Adrenal gland (tissue), 12 donors: ENCODE measurements around the gene PRKCH. TPM values are rescaled to one million over a fixed set of nuclear protein-coding genes. Genes with fewer than 3 reads are reported as not detected.
A peak's percentile ranks its signal among the peaks of the same experiment; 100 is the strongest.

Experiments used
- DNase-seq, 7 donors: peaks; one replicate each; pipeline ENCODE4 v3.0.0-alpha.2; 2019 to 2020
- H3K27ac ChIP-seq, 5 donors: fragments of 200-600 bp; sonication (generic) in 4 of 5; 1 replicate in 3 of 5; 2 replicates in 2 of 5; pipeline versions ENCODE4 v1.5.1 to v1.8.0; 2016 to 2020; ENCODE audit warnings: mild to moderate bottlenecking in 1 of 5
- H3K27me3 ChIP-seq: fragments of 200-600 bp; 2 replicates; pipeline ENCODE4 v1.8.0; 2021
- H3K36me3 ChIP-seq, 2 donors: fragments of 200-600 bp; replicated peaks in 1 of 2; 1 replicate in 1 of 2; 2 replicates in 1 of 2; pipeline versions ENCODE4 v1.5.1 to v1.8.0; 2018 to 2022
- H3K4me1 ChIP-seq, 2 donors: fragments of 200-600 bp; replicated peaks in 1 of 2; 1 replicate in 1 of 2; 2 replicates in 1 of 2; pipeline versions ENCODE4 v1.5.1 to v1.8.0; 2018 to 2021
- H3K4me3 ChIP-seq, 4 donors: fragments of 200-600 bp; sonication (generic) in 3 of 4; one replicate each; pipeline ENCODE4 v1.5.1; 2016 to 2018
- H3K9me3 ChIP-seq, 3 donors: fragments of 200-600 bp; sonication (generic) in 1 of 3; replicated peaks in 1 of 3; 1 replicate in 2 of 3; 2 replicates in 1 of 3; pipeline versions ENCODE4 v1.5.1 to v1.8.0; 2016 to 2021
- POLR2A ChIP-seq, 2 donors: fragments of 450-650 bp; IDR thresholded peaks; one replicate each; pipeline ENCODE4 v1.6.1; 2017; ENCODE audit warnings: antibody characterized with exemption in 2 of 2, mild to moderate bottlenecking in 2 of 2, moderate library complexity in 1 of 2
- WGBS, 4 donors: extraction: QIAGEN DNeasy Blood & Tissue Kit in 2 of 4; methylation state at CpG; one replicate each; pipeline versions ENCODE4 v1.1.5 to v1.1.7; 2013 to 2017; 5-methylcytosine and 5-hydroxymethylcytosine counted together
- intact Hi-C, 2 donors: fragments of 100-400 bp; cut with DNase I; formaldehyde crosslinking; loops; one replicate each; pipeline versions ENCODE4 v1.14.1 to v1.15.0; 2022 to 2023
- polyA plus RNA-seq, 3 donors: library from polyadenylated mRNA; stranded (reverse); fragments of 200-250 nt in 2 of 3; fragments of 350-450 nt in 1 of 3; fragmentation: Illumina TruSeq in 1 of 3; extraction: RNeasy Lipid Tissue Mini Kit (QIAGEN cat#74804) in 1 of 3; gene quantifications; one replicate each; pipeline ENCODE4 v1.2.3, GENCODE V29; 2013 to 2014
- total RNA-seq, 9 donors: library from RNA; depleted of rRNA in 4 of 9; stranded (reverse); fragments of >200 nt in 4 of 9; fragments of 120-200 nt in 1 of 9; fragmentation: NEBNext Ultra II Directional in 1 of 9; extraction: Animal tissue kit (Norgen Biotek cat#: 25700) in 1 of 9; gene quantifications; one replicate each; pipeline versions ENCODE4 v1.1.0 to v1.2.4, GENCODE V29; 2013 to 2023
- TF ChIP-seq, protein P1 (sequence below), 6 experiments: fragments of 450-650 bp in 4 of 6; fragments of 200-600 bp in 2 of 6; sonication (generic) in 1 of 6; IDR thresholded peaks; 1 replicate in 5 of 6; 2 replicates in 1 of 6; pipeline versions ENCODE4 v1.5.1 to v1.8.0; 2016 to 2021; ENCODE audit warnings: antibody characterized with exemption in 6 of 6, mild to moderate bottlenecking in 2 of 6, moderate library complexity in 1 of 6
- donor health status: healthy with polysubstance abuse.
- donor health status: Bipolar disorder and iron deficiency.
- donor health status: DM: yes; HTN: yes; CAD: no.
- donor health status: DM: no; HTN: no; CAD: no.
- donor health status: DM: no; HTN: no; CAD: no.
- donor health status: DM: yes; HTN: yes; CAD: no.

The PRKCH gene
- total and polyA plus RNA-seq, 12 donors: 7.8 to 28.1 (median 17.0) TPM

DNA sequence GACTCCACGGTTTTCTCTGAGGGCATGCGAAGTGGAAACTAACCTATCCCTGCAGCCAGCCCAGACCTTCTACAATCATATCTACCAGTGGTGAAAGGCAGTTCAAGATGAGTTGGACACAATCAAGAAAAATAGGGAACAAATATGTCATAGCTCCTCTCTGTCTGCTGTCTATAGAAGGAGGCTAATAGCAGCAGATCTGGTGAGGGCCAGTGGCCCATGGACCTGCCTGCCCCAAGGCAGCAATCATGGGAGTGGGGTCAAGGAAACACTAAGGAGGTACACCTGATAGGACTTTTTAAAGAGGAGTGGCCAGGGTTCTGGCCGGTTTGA is 149.5 kb downstream of the PRKCH start:
- no peaks in the 10 kb centered on the region for H3K9me3 ChIP-seq
- no peaks in the 10 kb centered on the region for H3K27me3 ChIP-seq
- peaks cover 14 to 57% of the 10 kb centered on the region in 2 donors for H3K4me1 ChIP-seq
- intact Hi-C loops: loop anchor here (10.0 kb wide), 2 partner anchors 84 to 224 kb away; partner anchors contain the start of gene HIF1A (in 2 of the 2)
- peak in 1 of 7 donors; percentile 41 for DNase-seq
- H3K27ac ChIP-seq: peak overlapping the region; percentile 52 to 89 (median 82)
- TF ChIP-seq, protein P1, sequence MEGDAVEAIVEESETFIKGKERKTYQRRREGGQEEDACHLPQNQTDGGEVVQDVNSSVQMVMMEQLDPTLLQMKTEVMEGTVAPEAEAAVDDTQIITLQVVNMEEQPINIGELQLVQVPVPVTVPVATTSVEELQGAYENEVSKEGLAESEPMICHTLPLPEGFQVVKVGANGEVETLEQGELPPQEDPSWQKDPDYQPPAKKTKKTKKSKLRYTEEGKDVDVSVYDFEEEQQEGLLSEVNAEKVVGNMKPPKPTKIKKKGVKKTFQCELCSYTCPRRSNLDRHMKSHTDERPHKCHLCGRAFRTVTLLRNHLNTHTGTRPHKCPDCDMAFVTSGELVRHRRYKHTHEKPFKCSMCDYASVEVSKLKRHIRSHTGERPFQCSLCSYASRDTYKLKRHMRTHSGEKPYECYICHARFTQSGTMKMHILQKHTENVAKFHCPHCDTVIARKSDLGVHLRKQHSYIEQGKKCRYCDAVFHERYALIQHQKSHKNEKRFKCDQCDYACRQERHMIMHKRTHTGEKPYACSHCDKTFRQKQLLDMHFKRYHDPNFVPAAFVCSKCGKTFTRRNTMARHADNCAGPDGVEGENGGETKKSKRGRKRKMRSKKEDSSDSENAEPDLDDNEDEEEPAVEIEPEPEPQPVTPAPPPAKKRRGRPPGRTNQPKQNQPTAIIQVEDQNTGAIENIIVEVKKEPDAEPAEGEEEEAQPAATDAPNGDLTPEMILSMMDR (IDR thresholded peaks at IDR 0.05): no peak
- no peak for TF ChIP-seq POLR2A (IDR thresholded peaks at IDR 0.05)
- 60 to 69% (median 60%) methylated on average over 3 of the region's 3 CpGs for WGBS, 4 donors
- H3K36me3 ChIP-seq: no peaks in the 10 kb centered on the region
- no peak overlapping the region for H3K4me3 ChIP-seq

DNA sequence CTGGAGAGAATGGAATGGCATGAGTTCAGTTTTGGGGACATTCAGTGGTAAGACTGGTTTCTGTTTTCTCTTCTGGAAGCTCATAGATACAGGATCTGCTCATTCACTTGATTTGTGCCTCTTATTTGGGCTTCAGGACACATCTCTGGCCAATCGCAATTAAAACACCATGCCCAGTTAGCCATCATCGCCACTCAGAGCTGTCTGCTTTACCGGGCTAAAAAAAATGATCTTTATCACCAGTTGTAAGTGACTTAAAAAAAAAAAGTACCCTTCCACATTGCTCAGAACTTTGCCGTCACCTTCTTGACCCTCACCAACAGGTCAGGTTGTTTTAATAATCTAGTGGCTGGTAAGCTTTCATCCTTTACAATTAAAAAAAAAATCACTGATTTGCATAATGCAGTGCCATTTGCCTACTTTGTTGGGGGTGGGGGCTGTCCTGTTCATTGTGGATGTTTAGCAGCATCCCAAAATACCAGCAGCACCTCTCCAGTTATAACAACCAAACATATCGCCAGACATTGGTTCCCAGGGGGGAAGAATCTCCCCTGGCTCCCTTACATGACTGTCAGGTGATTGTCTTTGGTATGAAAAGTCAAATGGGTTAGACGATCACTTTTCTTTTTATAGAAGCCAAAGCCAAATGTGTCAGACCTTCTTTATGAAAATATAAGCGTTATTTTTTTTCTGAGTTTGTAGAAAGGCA is 150.1 kb downstream of the PRKCH start:
- H3K27me3 ChIP-seq: no peaks in the 10 kb centered on the region
- H3K9me3 ChIP-seq: no peaks in the 10 kb centered on the region
- peak in 2 of 7 donors; percentile 23 to 50 for DNase-seq
- intact Hi-C loops: loop anchor here (10.0 kb wide), 2 partner anchors 83 to 223 kb away; partner anchors contain the start of gene HIF1A (in 2 of the 2)
- TF ChIP-seq POLR2A (IDR thresholded peaks at IDR 0.05): no peak
- no peaks in the 10 kb centered on the region for H3K36me3 ChIP-seq
- H3K4me1 ChIP-seq: peaks cover 17 to 57% of the 10 kb centered on the region in 2 donors
- peak overlapping the region; percentile 52 to 89 (median 82) for H3K27ac ChIP-seq
- peak overlapping the region in 2 of 4 donors; percentile 28 to 44 for H3K4me3 ChIP-seq
- WGBS, 4 donors: 30 to 40% (median 32%) methylated on average over 7 of the region's 7 CpGs

DNA sequence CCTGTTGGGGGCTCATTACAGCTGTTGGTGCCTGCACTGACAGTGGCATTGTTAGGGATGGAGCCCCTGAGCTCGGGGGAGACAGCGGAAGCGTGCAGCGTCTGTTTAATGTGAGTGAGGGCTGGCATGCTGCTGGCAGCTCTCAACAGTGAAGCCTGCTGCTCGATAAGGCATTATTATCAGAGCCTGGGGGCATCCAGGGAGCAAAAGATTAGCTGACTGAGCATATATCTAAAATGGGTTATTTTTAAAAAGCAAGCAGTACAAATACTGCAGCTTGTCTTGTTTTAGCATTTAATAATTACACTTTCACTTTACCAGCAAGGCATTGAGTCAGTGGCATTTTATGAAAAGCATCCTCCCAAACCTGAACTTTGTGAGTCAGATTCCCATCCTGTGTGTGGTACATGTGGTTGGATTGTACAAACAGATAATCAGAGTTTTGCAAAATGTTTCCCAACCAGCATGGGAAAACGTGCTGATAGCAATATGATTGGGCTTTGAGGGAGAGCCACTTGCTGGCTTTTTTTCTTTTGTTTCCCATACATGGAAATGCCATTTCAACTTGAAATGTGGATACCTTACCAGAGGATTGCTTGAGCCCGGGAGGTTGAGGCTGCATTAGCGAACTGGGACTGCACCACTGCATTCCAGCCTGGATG is 150.8 kb downstream of the PRKCH start:
- Histone ChIP-seq H3K36me3 (no peaks in the 10 kb centered on the region), H3K27me3 (no peaks in the 10 kb centered on the region), H3K27ac (peak overlapping the region; percentile 52 to 89 (median 82)), H3K4me3 (peak overlapping the region in 2 of 4 donors; percentile 28 to 44), H3K9me3 (no peaks in the 10 kb centered on the region), H3K4me1 (peaks cover 14 to 55% of the 10 kb centered on the region in 2 donors)
- 12 to 20% (median 16%) methylated on average over 6 to 8 of the region's 8 CpGs for WGBS, 4 donors
- intact Hi-C loops: loop anchor here (10.0 kb wide), 2 partner anchors 83 to 223 kb away; partner anchors contain the start of gene HIF1A (in 2 of the 2)
- peak in 1 of 2 donors; percentile 38 for TF ChIP-seq POLR2A (IDR thresholded peaks at IDR 0.05)
- TF ChIP-seq, protein P1 (IDR thresholded peaks at IDR 0.05): no peak
- DNase-seq: peak in 5 of 7 donors; percentile 40 to 66 (median 63)

DNA sequence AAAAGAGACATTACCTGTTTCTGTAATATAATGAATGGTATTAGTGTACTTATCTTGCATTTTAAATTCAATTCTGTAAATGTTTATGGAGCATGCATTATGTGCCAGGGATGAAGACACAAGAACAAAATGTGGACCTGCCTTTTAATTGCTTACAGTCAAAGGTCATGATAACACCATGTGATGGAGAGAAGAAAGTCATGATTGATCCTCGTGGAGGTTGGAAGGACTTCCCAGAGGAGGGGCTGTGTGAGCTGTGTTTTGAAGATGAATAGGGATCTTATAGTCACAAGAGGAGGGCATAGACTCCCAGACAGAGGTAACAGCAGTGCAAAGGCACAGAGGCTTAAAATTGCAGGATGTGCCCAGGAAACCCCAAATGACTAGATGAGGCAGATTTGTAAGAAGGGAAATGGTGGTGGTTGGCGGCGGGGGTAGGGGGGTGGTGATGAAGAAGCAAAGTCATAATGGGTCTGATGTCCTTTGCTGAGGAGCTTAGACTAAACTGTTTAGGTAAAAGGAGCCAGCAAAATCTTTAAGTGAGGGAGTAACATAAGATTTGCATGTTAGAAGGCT is 151.5 kb downstream of the PRKCH start:
- Histone ChIP-seq H3K9me3 (no peaks in the 10 kb centered on the region), H3K27ac (peak overlapping the region in 4 of 5 donors; percentile 73 to 89 (median 85)), H3K4me1 (peaks cover 21 to 57% of the 10 kb centered on the region in 2 donors), H3K36me3 (no peaks in the 10 kb centered on the region), H3K27me3 (no peaks in the 10 kb centered on the region), H3K4me3 (no peak overlapping the region)
- TF ChIP-seq POLR2A (IDR thresholded peaks at IDR 0.05): no peak
- TF ChIP-seq, protein P1 (IDR thresholded peaks at IDR 0.05): no peak
- intact Hi-C loops: loop anchor here (10.0 kb wide), 2 partner anchors 82 to 222 kb away; partner anchors contain the start of gene HIF1A (in 2 of the 2)
- peak in 2 of 7 donors; percentile 22 to 50 for DNase-seq
- 64 to 70% (median 69%) methylated on average over 3 of the region's 3 CpGs for WGBS, 4 donors
